IPS-18c (cell line): ENCODE measurements around the gene TJP2.

Experiments
- H3K4me3 ChIP-seq: 2 replicates; pipeline ENCODE4 v1.7.0; 2013; ENCODE audit warnings: low read depth, mild to moderate bottlenecking, low read length, moderate library complexity; ENCODE audit not compliant: insufficient read depth
- H3K9me3 ChIP-seq: one replicate; pipeline ENCODE4 v1.6.1; 2013; ENCODE audit warnings: mild to moderate bottlenecking, low read length, moderate library complexity; ENCODE audit not compliant: control insufficient read depth, insufficient read depth

TJP2 gene

DNA sequence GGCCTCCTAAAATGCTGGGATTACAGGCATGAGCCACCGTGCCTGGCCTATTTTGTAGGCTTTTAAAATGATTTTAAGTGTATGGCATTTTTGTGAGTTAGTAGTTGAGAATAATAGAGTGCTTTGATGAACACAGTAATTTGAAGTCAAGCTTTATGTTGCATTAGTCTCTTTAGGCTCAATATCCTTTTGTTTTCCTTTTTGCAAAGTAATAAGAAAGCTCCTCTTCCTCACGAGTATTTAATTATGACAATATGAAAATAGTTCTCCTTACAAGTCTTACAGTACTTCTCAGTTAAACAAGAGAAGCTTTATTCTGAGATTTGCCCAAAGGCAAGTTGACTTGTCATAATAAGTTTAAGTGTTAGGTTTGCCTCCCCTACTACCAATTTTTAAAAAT lies 69.0 kb downstream of the TJP2 start:
- Histone ChIP-seq H3K4me3 (no peak overlapping the region), H3K9me3 (no peaks in the 10 kb centered on the region)

DNA sequence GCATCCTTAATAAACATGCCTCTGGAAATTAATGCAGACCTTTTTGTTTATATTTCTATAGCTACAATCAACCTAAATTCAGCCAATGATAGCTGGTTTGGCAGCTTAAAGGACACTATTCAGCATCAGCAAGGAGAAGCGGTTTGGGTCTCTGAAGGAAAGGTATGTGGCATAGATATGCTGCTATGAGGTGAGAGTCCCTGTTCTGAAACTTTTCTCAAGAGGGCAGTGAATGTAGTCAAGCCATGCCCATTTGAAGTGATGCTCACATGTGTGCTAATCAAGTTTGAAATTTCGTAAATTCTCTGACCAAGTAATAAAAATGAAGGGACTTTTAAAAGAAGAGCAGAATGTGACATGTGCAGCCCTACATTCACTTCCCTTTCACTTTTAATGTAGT lies 72.6 kb downstream of the TJP2 start:
- H3K4me3 ChIP-seq, result no peak overlapping the region
- H3K9me3 ChIP-seq, result no peaks in the 10 kb centered on the region

DNA sequence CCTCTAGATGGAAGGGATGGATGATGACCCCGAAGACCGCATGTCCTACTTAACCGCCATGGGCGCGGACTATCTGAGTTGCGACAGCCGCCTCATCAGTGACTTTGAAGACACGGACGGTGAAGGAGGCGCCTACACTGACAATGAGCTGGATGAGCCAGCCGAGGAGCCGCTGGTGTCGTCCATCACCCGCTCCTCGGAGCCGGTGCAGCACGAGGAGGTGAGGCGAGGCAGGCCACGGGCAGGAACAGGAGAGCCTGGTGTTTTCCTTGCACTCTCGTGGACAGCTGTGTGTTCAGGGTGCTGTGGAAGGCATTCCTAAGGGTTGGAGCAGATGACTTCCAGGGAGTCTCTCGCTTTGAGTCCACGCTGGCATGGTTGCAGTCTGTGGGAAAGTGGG lies 73.9 kb downstream of the TJP2 start:
- no peak overlapping the region for H3K4me3 ChIP-seq
- no peaks in the 10 kb centered on the region for H3K9me3 ChIP-seq

DNA sequence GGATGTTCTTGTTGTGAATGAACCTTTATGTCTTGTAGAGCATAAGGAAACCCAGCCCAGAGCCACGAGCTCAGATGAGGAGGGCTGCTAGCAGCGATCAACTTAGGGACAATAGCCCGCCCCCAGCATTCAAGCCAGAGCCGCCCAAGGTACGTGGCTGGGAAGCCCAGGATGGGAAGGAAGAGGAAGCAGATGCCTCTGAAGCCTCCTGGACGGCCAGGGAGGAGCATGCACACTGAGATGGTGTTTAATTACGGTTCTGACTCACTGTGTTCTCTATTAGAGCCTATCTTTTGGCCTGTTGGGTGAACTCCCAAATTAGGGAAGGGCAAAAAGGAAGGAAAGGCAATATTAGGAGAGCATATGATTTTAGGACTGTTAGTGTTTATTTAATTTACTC lies 75.3 kb downstream of the TJP2 start:
- no peak overlapping the region for H3K4me3 ChIP-seq
- no peaks in the 10 kb centered on the region for H3K9me3 ChIP-seq

DNA sequence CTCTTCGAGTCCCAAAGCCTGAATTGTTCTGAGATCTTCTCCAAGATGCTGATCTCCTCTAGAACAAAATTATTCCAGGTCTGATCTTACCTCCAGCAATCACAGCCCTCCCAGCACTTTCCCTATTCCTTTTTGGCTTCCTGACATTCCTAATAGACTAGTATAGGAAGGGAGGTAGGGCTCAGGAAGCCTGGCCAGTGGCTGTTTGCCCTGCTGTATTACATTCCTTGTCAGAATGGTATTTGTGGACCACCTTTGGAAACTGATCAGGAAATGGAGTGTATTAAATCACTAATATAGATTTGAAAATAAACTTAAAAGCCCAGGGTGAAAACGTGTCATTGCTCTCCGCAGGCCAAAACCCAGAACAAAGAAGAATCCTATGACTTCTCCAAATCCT lies 76.6 kb downstream of the TJP2 start:
- no peak overlapping the region for H3K4me3 ChIP-seq
- no peaks in the 10 kb centered on the region for H3K9me3 ChIP-seq

DNA sequence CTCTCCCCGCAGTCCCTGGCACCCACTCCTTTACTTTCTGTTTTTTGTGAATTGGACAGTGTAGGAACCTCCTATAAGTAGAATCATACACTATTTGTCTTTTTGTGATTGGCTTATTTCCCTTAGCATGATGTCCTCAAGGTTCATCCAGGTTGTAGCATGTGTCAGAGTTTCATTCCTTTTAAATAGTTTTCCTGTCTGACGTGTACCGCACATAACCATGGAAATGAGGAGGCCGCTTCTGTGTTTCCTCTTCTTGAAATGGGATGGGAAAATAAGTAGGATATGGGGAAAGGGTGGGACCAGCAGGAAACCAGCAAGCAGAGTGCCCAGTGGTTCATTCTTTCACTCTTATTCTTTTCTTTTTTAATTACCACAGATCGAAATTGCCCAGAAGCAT lies 78.4 kb downstream of the TJP2 start:
- no peaks in the 10 kb centered on the region for H3K9me3 ChIP-seq
- no peak overlapping the region for H3K4me3 ChIP-seq

DNA sequence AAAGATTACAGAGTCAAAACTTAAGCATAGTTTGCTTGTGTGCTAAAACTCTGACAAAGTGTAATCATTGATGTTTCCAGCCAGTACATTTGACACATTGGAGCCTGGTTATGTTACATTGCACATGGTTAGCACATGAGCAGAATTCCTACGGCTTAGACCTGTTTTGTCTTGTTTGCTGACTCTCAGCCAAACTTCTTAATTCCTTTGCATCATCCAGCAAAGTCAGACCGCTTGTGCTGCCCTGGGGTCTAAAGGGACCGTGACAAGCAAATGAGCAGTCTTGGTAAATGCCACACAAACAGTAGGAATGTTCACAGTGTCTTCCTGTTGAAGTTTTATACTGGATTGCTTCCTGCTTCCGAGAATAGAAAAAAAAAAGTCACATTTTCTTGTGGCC lies 79.0 kb downstream of the TJP2 start:
- Histone ChIP-seq H3K4me3 (no peak overlapping the region), H3K9me3 (no peaks in the 10 kb centered on the region)

DNA sequence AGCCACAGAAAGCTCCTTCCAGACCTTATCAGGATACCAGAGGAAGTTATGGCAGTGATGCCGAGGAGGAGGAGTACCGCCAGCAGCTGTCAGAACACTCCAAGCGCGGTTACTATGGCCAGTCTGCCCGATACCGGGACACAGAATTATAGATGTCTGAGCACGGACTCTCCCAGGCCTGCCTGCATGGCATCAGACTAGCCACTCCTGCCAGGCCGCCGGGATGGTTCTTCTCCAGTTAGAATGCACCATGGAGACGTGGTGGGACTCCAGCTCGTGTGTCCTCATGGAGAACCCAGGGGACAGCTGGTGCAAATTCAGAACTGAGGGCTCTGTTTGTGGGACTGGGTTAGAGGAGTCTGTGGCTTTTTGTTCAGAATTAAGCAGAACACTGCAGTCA lies 80.1 kb downstream of the TJP2 start:
- no peak overlapping the region for H3K4me3 ChIP-seq
- no peaks in the 10 kb centered on the region for H3K9me3 ChIP-seq

DNA sequence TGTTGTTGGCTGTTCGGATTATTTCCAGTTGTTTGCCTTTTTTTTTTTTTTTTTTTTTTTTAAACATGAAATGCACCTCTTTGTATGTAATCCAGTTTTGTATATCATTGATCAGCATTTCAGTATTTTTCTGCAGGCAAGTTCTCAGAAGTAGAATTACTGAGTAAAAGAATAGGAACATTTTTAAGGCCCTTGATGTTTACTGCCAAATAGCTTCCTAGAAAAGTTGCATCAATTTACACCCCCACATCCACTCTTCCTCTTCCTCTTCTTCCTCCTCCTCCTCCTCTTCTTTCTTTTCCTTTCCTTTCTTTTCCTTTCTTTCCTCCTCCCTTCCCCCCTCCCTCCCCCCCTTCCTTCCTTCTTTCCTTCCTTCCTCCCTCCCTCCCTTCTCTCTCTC lies 81.5 kb downstream of the TJP2 start:
- Histone ChIP-seq H3K4me3 (no peak overlapping the region), H3K9me3 (no peaks in the 10 kb centered on the region)

DNA sequence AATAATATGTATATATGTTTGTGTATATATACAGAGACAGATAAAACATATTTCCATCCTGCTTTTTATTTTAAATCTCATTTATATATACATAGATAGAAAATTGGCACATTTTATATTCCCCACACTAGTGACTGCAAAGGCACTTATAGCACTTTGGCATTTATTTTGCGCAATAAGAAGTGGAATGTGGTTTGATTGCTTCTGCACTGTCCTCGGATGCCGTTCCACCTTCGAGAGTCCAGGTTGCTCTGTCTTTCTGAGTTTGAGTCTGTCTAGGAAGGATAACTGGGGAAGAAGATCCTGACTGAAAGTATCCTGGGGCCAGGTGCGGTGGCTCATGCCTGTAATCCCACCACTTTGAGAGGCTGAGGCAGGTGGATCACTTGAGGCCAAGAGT lies 84.5 kb downstream of the TJP2 start:
- no peaks in the 10 kb centered on the region for H3K9me3 ChIP-seq

DNA sequence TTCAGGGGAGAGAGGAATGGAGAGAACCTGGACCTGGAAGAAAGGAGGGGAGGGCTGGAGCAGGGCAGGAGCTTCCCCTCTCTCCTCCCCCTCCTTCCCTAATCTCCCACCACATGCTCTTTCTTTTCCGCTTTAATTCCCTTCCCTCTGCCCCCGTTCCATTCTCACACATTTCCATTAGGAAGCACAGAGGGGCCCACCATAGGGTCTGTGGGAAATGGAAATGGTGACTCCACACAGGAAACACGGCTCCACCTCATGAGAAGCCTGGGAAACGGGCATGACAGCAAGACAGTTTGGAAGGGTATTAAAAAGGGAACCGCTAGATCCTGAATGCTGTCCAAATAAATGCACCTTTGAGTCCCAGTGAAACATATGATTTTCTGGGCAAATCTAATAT lies 86.1 kb downstream of the TJP2 start:
- no peak overlapping the region for H3K4me3 ChIP-seq

More for the DNA sequence above, 84.5 kb downstream of the TJP2 start:
- H3K4me3 ChIP-seq, result no peak overlapping the region

DNA sequence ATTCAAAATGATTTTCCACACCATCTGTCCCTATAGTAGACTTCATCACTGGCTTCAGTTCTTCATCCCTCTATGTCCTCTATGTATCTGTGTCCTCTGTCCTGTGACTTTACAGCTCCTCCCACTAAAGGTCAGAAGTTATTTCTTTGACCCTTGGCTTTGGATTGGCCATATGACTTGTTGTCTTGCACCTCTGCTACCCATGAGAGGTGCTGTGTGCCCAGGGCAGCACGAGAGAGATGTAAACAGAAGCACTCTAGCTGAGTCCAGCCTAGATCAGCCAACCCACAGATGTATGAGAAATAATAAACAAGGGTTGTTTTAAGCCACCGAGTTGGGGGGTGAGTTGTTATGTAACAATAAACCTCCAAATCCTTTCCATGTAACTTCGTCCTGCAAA lies 87.6 kb downstream of the TJP2 start:
- no peaks in the 10 kb centered on the region for H3K9me3 ChIP-seq

More for the DNA sequence above, 86.1 kb downstream of the TJP2 start:
- no peaks in the 10 kb centered on the region for H3K9me3 ChIP-seq

DNA sequence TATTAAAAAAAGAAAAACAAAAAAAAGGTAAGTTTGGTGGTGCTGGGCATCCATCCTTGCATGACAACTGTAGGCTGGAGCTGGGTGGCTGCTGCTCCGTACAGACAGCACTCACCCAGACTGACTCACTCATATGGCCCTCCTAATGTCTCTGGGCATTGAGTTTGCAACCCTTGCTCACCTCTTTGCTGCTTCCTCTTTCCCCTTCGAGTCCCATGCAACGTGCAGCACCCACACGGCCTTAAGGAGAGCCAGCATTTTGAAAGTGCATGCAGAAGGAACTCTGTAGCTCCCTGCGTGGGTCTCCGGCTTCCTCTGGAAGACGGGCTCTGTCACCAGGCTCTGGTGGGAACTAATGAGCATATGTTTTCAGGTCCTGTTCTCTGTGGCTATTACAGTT lies 90.4 kb downstream of the TJP2 start:
- H3K9me3 ChIP-seq, result no peaks in the 10 kb centered on the region
- no peak overlapping the region for H3K4me3 ChIP-seq

More for the DNA sequence above, 87.6 kb downstream of the TJP2 start:
- H3K4me3 ChIP-seq, result no peak overlapping the region

DNA sequence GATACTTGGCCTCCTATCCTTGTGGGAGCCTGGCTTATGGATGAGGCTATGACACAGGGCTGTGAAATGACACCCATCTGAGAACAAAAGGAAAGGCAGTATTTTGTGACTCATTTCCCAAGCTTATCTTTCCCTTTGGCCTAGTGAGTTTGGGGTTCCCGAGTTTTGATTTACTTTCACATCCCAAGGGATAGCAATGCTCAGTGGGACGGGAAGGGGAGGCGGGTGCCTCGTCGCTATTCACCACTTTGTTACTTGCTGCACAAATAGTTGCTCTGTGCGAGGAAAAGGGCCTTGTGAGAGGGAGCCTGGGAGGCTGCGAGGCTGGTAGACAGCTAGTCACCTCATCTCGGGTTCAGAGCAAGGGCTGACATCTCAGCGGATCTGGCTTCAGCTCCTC lies 91.8 kb downstream of the TJP2 start:
- Histone ChIP-seq H3K9me3 (no peaks in the 10 kb centered on the region), H3K4me3 (no peak overlapping the region)

DNA sequence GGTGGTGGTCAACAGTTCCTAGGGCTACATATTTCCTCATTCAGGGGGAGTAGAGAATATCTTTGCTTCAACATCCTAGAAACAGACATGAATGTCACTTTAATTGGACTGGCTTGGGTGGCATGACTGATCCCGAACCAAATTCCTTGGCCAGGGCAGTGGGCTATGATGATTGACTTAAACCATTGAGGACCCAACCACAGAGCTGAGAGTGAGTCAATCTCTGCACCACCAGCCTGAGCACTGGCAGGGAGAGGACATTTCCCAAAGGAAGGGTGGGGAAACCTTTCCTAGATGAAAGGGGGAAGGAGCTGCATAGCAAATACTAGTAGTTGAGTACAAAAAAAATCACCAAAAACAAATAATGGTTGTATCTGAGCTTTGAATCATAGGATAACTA lies 98.1 kb downstream of the TJP2 start:
- H3K4me3 ChIP-seq, result no peak overlapping the region
- H3K9me3 ChIP-seq, result no peaks in the 10 kb centered on the region

DNA sequence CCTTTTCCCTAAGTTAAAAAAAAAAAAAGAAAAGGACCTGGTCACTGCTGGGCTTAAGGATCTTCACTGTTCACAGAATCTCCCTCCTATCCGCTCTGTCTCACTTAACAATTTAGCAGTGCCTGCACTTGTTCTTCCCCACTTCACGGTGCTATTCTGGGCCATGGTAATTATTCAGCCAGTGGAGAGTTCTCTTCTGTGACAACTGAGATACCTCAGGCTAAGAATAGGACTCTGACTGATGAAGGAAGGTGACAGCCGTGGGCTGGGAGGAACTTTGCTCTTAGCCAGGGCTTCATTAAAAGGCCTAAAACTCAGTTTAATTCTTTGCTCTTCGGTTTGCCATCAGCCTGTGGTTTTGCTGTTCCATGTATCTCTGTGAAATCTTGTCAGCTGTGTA lies 99.1 kb downstream of the TJP2 start:
- Histone ChIP-seq H3K4me3 (no peak overlapping the region), H3K9me3 (no peaks in the 10 kb centered on the region)

DNA sequence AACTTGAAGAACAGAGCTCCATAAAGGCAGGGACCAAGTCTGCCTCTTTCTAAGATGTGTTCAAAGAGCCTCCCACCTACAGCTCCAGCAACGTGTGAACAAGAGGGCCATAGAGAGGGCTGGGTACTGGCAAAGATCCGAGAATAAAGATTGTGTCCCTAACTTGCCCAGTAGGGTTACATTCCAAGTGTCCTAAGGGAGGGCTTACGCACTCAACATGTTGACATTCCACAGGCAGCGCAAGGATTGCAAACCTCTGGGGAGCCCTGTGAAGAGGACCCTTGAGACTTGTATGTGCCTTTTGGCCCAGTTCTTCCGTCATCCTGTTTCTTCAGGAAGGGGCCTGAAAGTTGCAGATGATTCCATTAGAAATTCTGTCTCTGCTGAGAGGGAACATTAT lies 102.7 kb downstream of the TJP2 start:
- Histone ChIP-seq H3K9me3 (no peaks in the 10 kb centered on the region), H3K4me3 (no peak overlapping the region)

DNA sequence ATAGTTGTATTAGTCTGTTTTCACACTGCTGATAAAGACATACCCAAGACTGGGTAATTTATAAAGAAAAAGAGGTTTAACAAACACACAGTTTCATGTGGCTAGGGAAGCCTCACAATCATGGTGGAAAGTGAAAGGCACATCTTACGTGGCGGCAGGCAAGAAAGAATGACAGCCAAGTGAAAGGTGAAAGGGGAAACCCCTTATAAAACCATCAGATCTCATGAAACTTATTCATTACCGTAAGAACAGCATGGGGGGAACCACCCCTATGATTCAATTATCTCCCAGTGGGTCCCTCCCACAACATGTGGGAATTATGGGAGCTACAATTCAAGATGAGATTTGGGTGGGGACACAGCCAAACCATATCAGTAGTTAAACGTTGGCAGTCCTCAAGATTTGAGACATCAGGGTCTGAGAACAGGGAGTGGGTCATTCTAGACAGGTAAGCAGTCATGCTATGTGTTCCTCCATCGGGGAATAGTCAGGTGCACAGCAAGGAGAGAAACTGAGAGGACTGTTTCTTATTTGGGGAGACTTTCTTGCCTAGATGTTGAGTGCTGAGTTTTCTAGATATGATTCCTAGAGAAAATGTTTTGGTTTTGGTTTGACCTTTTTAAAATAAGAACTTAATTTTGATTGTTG lies 105.1 kb downstream of the TJP2 start:
- no peaks in the 10 kb centered on the region for H3K9me3 ChIP-seq

DNA sequence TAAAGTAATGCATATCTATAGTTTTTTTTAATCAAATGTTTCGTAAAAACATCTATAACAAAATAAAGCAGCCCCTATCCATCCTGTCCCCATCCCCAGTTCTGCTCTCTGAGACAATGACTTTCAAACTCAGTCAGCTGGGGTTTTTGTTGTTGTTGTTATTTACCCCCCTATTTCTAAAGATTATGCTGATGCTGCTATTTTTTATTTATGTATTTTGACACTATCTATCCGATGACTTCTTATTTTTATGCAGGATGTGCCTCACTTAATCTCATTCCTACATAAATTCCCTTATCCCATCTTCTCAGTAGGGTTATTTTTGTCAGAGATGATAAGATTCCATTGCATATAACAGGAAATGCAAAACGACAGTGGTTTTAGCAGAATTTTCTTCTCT lies 105.7 kb downstream of the TJP2 start:
- Histone ChIP-seq H3K9me3 (no peaks in the 10 kb centered on the region), H3K4me3 (no peak overlapping the region)

More for the DNA sequence above, 105.1 kb downstream of the TJP2 start:
- H3K4me3 ChIP-seq, result no peak overlapping the region
